Panc1 (cell line): ENCODE measurements around the gene OR12D1. TPM values are rescaled to one million over a fixed set of nuclear protein-coding genes. Genes with fewer than 3 reads are reported as not detected.
"Not testable (repeated sequence)": the region's sequence is repeated elsewhere in the genome, so short reads cannot be mapped to it uniquely, and the experiment has no call there.

Experiments
- ATAC-seq: fragments of 200-7000 bp; cut with Tn5 transposase; 2 replicates; pipeline ENCODE4 v1.9.1; 2020; ENCODE audit warnings: mild to moderate bottlenecking, moderate library complexity
- BruUV-seq: library from RNA; stranded (reverse); fragments of 400-500 nt; replicated peaks from 2 replicates; lab custom pipeline; 2021; lab: Mats Ljungman, UMichigan
- CTCF ChIA-PET: fragments of 300-600 bp; sonication (Branson Sonifier 250); formaldehyde crosslinking; loops from one replicate; lab custom pipeline; 2022; ENCODE audit warnings: antibody characterized with exemption; lab: Charles Lee
- POLR2A ChIA-PET: fragments of 300-600 bp; sonication (Branson Sonifier 250); formaldehyde crosslinking; loops from one replicate; lab custom pipeline; 2022; ENCODE audit warnings: antibody characterized with exemption; lab: Charles Lee
- DNase-seq: peaks from one replicate; pipeline ENCODE4 v3.0.0-alpha.2; 2010; ENCODE audit warnings: low read depth, low spot score
- H3K27ac ChIP-seq: 2 replicates; pipeline ENCODE4 v1.5.1; 2011; ENCODE audit warnings: mild to moderate bottlenecking, low read length, inconsistent platforms
- H3K27me3 ChIP-seq: fragments of 200-500 bp; sonication (Bioruptor generic); 2 replicates; pipeline ENCODE4 v1.6.0; 2014; ENCODE audit warnings: low read length, inconsistent platforms; ENCODE audit not compliant: control insufficient read depth, insufficient read depth
- H3K36me3 ChIP-seq: fragments of 200-500 bp; sonication (Bioruptor generic); 2 replicates; pipeline ENCODE4 v1.5.1; 2014; ENCODE audit warnings: inconsistent platforms, mild to moderate bottlenecking, low read length, moderate library complexity; ENCODE audit not compliant: control insufficient read depth, insufficient read depth
- H3K4me1 ChIP-seq: 2 replicates; pipeline ENCODE4 v1.5.1; 2011; ENCODE audit warnings: inconsistent platforms, mild to moderate bottlenecking, low read length, moderate library complexity; ENCODE audit not compliant: control insufficient read depth, insufficient read depth
- H3K4me3 ChIP-seq, 2 experiments: 2 replicates each; pipeline ENCODE4 v1.5.1; 2011 to 2012; ENCODE audit warnings: low read depth in 2 of 2, low read length in 2 of 2, mild to moderate bottlenecking in 2 of 2, inconsistent platforms in 1 of 2, moderate library complexity in 1 of 2
- H3K9me3 ChIP-seq: fragments of 200-500 bp; sonication (Bioruptor generic); 2 replicates; pipeline ENCODE4 v1.5.1; 2014; ENCODE audit warnings: low read depth, mild to moderate bottlenecking, inconsistent platforms, low read length, moderate library complexity; ENCODE audit not compliant: control insufficient read depth, insufficient read depth
- POLR2AphosphoS5 ChIP-seq: IDR thresholded peaks from 2 replicates; pipeline ENCODE4 v1.6.1; 2012; ENCODE audit warnings: mild to moderate bottlenecking, low read depth, low read length, moderate library complexity
- SIN3A ChIP-seq: IDR thresholded peaks from 2 replicates; pipeline ENCODE4 v1.6.1; 2012; ENCODE audit warnings: low read depth, mild to moderate bottlenecking, low read length, moderate library complexity, borderline replicate concordance; ENCODE audit not compliant: insufficient read depth
- TCF7L2 ChIP-seq: IDR thresholded peaks from 2 replicates; pipeline ENCODE4 v1.6.1; 2011; ENCODE audit warnings: mild to moderate bottlenecking, low read depth, low read length, inconsistent platforms
- in situ Hi-C: cut with HindIII; loops from 2 replicates; pipeline ENCODE4 v1.10.0; 2016; ENCODE audit warnings: low sequenced_read_pairs, low pct_unique_long_range_greater_than_20kb
- intact Hi-C: fragments of 100-400 bp; cut with micrococcal nuclease; formaldehyde crosslinking; loops from one replicate; pipeline ENCODE4 v1.10.0; 2022; ENCODE audit not compliant: unreplicated experiment
- total RNA-seq: library from RNA; stranded (reverse); gene quantifications from one replicate; pipeline ENCODE4 v1.2.1, GENCODE V29; 2021; ENCODE audit not compliant: unreplicated experiment
- TF ChIP-seq, protein P1 (sequence below): fragments of 450-650 bp; IDR thresholded peaks from 2 replicates; pipeline ENCODE4 v1.5.1; 2017; ENCODE audit warnings: mild to moderate bottlenecking
- TF ChIP-seq, protein P2 (sequence below), 2 experiments: IDR thresholded peaks; 2 replicates each; pipeline ENCODE4 v1.6.1; 2011 to 2012; ENCODE audit warnings: low read depth in 2 of 2, control low read depth in 1 of 2, low read length in 1 of 2, mild to moderate bottlenecking in 1 of 2, moderate library complexity in 1 of 2; ENCODE audit not compliant: insufficient read depth in 1 of 2

OR12D1 gene
- total RNA-seq, 1 experiment from 2014 or later, result not detected

DNA sequence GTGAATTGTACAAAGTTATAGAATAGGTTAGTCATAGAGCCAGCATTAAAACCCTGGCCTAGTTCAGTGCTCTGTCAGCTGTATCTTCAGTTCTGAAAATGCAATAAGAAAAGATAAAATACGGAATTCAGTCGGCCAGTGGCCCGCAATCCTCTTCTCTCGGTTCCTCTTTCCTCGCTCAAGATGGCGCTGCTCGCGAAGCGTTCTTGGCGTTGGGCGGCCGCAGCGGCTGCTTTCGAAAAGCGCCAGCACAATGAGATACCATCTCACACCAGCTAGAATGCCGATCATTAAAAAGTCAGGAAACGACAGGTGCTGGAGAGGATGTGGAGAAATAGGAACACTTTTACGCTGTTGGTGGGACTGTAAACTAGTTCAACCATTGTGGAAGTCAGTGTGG is 22.0 kb downstream of the OR12D1 start:
- BruUV-seq, ATAC-seq, H3K27ac ChIP-seq, H3K4me3 ChIP-seq, H3K4me1 ChIP-seq, POLR2A ChIA-PET, H3K27me3 ChIP-seq, H3K36me3 ChIP-seq, in situ Hi-C loops, intact Hi-C loops, DNase-seq, CTCF ChIA-PET, H3K9me3 ChIP-seq: not testable (repeated sequence)

DNA sequence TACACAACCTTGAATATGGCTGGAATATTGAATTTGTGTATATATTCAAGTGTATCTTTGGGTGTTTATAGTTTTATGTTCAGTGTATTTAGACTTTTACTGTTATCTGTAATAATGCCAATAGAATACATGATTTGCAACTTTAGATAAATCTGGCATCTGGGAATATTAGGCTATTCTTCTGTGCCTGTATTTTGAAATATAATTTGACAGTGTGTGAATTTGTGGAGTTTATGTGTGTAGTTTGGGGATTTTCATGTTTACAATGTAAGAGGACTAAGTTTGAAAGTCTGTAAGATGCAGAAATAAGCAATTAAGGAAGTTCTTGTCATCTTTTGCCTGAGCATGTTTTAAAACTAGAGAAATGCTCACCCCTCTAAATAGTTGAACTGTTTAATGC is 24.3 kb downstream of the OR12D1 start, which contains the start of gene OR10C1:
TSS of gene OR10C1 (plus strand) at position 301 of the 400 bp plus-strand sequence. CDS start 710 bp downstream, outside the sequence.
- ChIA-PET POLR2A (no interaction called here), CTCF (no interaction called here)
- Histone ChIP-seq H3K36me3 (no peaks in the 10 kb centered on the region), H3K4me3 (no peak within 1 kb of the TSS), H3K27ac (no peak within 1 kb of the TSS), H3K27me3 (peaks cover 2% of the 10 kb centered on the region), H3K4me1 (no peaks in the 10 kb centered on the region), H3K9me3 (no peaks in the 10 kb centered on the region)
- TF ChIP-seq, protein P1, sequence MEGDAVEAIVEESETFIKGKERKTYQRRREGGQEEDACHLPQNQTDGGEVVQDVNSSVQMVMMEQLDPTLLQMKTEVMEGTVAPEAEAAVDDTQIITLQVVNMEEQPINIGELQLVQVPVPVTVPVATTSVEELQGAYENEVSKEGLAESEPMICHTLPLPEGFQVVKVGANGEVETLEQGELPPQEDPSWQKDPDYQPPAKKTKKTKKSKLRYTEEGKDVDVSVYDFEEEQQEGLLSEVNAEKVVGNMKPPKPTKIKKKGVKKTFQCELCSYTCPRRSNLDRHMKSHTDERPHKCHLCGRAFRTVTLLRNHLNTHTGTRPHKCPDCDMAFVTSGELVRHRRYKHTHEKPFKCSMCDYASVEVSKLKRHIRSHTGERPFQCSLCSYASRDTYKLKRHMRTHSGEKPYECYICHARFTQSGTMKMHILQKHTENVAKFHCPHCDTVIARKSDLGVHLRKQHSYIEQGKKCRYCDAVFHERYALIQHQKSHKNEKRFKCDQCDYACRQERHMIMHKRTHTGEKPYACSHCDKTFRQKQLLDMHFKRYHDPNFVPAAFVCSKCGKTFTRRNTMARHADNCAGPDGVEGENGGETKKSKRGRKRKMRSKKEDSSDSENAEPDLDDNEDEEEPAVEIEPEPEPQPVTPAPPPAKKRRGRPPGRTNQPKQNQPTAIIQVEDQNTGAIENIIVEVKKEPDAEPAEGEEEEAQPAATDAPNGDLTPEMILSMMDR, result no peak
- TF ChIP-seq, protein P2, sequence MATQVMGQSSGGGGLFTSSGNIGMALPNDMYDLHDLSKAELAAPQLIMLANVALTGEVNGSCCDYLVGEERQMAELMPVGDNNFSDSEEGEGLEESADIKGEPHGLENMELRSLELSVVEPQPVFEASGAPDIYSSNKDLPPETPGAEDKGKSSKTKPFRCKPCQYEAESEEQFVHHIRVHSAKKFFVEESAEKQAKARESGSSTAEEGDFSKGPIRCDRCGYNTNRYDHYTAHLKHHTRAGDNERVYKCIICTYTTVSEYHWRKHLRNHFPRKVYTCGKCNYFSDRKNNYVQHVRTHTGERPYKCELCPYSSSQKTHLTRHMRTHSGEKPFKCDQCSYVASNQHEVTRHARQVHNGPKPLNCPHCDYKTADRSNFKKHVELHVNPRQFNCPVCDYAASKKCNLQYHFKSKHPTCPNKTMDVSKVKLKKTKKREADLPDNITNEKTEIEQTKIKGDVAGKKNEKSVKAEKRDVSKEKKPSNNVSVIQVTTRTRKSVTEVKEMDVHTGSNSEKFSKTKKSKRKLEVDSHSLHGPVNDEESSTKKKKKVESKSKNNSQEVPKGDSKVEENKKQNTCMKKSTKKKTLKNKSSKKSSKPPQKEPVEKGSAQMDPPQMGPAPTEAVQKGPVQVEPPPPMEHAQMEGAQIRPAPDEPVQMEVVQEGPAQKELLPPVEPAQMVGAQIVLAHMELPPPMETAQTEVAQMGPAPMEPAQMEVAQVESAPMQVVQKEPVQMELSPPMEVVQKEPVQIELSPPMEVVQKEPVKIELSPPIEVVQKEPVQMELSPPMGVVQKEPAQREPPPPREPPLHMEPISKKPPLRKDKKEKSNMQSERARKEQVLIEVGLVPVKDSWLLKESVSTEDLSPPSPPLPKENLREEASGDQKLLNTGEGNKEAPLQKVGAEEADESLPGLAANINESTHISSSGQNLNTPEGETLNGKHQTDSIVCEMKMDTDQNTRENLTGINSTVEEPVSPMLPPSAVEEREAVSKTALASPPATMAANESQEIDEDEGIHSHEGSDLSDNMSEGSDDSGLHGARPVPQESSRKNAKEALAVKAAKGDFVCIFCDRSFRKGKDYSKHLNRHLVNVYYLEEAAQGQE (IDR thresholded peaks at IDR 0.05; ENCODE audit: insufficient read depth in 1 of 2, low read depth in 2 of 2, low read length in 1 of 2), result no peak
- DNase-seq, result no peak
- ATAC-seq, result no peak
- in situ Hi-C loops (no loop called here), intact Hi-C loops (no loop called here)
- BruUV-seq, result no TSS peak

DNA sequence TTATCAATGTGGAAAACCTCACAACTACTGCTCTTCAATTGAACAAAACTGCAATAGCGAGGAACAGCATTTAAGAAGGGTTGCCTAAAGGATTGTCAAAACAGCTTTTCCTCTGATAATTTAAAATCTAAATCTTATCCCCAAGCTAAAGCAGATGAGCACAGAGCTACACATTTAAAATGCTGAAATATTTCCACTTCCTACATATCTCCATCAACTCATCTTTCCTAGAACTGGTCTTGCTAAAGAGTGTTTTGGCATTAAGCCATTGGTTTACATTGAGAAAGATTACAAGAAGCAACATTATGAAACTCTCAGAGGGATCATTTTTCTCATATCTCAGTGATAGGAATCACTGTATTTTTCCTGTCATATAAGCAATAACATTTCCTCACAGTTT is 28.0 kb downstream of the OR12D1 start:
- no peaks in the 10 kb centered on the region; the same call in 1 of the 2 replicates for H3K27me3 ChIP-seq
- no peak for ATAC-seq

GRCh38 chr6:29444031-29444430 is 29.3 kb downstream of the OR12D1 start:
- H3K27me3 ChIP-seq, H3K9me3 ChIP-seq, POLR2A ChIA-PET, in situ Hi-C loops, DNase-seq, ATAC-seq, CTCF ChIA-PET, BruUV-seq, H3K4me3 ChIP-seq, H3K36me3 ChIP-seq, H3K4me1 ChIP-seq, H3K27ac ChIP-seq, intact Hi-C loops: not testable (repeated sequence)

More for the DNA sequence above, 28.0 kb downstream of the OR12D1 start:
- TF ChIP-seq, protein P2 (IDR thresholded peaks at IDR 0.05; ENCODE audit: insufficient read depth in 1 of 2, low read depth in 2 of 2, low read length in 1 of 2), result no peak
- TF ChIP-seq POLR2AphosphoS5 (no peak), TCF7L2 (no peak), SIN3A (no peak)
- H3K4me3 ChIP-seq, result no peak overlapping the region
- no peak for DNase-seq
- in situ Hi-C loops, result no loop called here
- no peaks in the 10 kb centered on the region for H3K9me3 ChIP-seq
- CTCF ChIA-PET, result no interaction called here
- H3K4me1 ChIP-seq, result no peaks in the 10 kb centered on the region
- H3K27ac ChIP-seq, result no peak overlapping the region
- BruUV-seq, result no TSS peak
- POLR2A ChIA-PET, result no interaction called here
- intact Hi-C loops, result no loop called here
- no peaks in the 10 kb centered on the region for H3K36me3 ChIP-seq
